Peyer's patch (tissue), 4 donors: Measurements from ENCODE around the gene ANKRD13D.

Experiments
- POLR2A ChIP-seq, 2 donors: fragments of 450-650 bp; IDR thresholded peaks; one replicate each; pipeline ENCODE4 v1.5.1; 2017; ENCODE audit warnings: antibody characterized with exemption in 2 of 2, mild to moderate bottlenecking in 2 of 2, moderate library complexity in 2 of 2
- TF ChIP-seq, protein P1 (sequence below), 6 experiments: fragments of 450-650 bp in 4 of 6; fragments of 200-600 bp in 2 of 6; sonication (generic) in 1 of 6; IDR thresholded peaks; one replicate each; pipeline ENCODE4 v1.5.1; 2017 to 2019; ENCODE audit warnings: antibody characterized with exemption in 6 of 6, mild to moderate bottlenecking in 3 of 6, moderate library complexity in 1 of 6

DNA sequence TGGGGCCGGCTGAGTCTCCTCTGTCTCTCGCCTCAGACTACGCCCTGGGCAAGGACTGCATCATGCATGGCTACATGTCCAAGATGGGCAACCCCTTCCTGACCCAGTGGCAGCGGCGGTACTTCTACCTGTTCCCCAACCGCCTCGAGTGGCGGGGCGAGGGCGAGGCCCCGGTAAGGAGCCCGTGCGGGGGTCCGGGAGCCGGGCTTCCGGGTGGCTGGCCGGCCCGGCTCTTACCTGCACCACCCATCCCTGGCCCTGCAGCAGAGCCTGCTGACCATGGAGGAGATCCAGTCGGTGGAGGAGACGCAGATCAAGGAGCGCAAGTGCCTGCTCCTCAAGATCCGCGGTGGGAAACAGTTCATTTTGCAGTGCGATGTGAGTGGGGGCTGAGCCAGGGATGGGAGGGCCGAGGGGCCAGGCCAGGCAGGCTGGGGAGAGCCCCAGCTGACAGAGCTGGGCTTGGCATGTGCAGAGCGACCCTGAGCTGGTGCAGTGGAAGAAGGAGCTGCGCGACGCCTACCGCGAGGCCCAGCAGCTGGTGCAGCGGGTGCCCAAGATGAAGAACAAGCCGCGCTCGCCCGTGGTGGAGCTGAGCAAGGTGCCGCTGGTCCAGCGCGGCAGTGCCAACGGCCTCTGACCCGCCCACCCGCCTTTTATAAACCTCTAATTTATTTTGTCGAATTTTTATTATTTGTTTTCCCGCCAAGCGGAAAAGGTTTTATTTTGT lies 4.1 kb upstream of the ANKRD13D start:
- no peak for TF ChIP-seq POLR2A (IDR thresholded peaks at IDR 0.05)
- TF ChIP-seq, protein P1, sequence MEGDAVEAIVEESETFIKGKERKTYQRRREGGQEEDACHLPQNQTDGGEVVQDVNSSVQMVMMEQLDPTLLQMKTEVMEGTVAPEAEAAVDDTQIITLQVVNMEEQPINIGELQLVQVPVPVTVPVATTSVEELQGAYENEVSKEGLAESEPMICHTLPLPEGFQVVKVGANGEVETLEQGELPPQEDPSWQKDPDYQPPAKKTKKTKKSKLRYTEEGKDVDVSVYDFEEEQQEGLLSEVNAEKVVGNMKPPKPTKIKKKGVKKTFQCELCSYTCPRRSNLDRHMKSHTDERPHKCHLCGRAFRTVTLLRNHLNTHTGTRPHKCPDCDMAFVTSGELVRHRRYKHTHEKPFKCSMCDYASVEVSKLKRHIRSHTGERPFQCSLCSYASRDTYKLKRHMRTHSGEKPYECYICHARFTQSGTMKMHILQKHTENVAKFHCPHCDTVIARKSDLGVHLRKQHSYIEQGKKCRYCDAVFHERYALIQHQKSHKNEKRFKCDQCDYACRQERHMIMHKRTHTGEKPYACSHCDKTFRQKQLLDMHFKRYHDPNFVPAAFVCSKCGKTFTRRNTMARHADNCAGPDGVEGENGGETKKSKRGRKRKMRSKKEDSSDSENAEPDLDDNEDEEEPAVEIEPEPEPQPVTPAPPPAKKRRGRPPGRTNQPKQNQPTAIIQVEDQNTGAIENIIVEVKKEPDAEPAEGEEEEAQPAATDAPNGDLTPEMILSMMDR (IDR thresholded peaks at IDR 0.05): no peak
